ENCODE data around the gene IRF4.

IRF4 gene

DNA sequence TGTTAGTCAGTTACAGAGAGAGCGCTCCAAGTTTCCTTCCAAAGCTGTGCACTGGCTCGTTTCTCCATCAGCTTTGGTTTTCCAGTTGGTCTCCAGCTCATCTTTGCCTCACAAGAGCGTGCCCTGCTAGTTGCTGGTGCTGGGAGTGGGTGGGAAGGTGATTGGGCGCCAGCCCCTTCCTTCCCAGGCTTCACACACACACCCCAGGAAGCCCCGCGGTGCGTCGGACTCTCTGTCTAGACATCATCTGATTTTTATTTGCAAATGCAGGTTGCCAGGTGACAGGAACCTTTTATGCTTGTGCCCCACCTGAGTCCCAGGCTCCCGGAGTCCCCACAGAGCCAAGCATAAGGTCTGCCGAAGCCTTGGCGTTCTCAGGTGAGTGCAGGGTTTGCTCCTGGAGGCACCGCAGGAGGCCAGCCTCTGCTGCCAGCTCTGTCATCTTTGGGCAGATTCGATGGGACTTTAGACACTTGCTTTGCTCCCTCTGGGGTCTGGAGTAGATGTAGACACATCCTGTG lies 7.1 kb downstream of the IRF4 start:
- no peak for DNase-seq (ENCODE audit: low read depth in 2 of 2)

DNA sequence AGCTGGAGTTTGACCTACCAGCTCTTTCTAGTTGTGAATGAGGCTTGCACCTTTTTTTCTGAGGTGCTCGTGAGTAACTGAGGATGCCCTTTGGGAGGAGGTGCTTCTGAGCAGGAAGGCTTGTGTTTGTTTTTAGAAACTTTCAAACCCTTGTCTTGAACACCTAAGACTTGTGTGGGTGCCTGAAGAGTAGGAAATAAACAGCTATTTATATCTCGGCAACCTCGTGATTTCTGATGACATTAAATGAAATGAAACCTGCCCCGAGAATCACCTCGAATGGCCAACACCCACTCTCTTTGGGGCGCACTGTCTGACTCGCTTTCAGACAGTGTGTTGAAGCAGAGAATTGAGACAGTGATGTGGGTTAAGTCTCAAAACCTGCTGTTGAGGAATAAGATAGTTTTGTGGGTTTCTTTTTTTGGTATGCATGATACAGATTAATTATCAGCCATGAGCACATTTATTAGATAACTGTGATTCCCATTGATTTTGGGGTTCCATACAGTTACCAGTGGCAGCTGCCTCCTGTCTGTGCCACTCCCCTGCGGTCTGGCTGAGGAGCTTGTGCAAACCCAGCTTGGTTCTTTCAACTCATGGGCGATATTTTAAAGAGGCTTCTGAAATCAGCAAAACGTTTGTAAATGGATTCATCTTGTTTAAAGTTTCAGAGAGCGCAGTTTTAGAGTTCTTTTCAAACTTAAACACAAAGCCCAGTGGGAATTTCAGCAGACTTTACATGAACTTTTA lies 8.4 kb downstream of the IRF4 start:
- no peak for DNase-seq (ENCODE audit: low read depth in 2 of 2)

DNA sequence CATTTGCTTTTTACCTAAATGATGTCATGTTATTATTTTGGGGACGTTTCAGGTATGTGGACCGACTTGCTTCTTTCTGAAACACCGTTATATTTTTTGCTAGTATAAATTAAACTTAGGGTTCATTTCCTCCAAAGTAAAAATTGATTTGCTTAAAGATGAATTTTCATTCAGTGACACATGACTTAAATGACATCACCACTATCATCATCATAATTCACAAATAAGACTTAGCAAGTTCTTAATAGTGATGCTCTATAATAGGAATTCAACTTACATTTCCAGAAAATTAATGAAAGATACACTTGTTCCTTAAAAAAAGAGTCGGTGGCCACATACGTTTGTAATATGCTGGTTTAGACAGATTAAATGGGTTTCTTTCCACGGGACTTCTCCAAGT lies 9.3 kb downstream of the IRF4 start:
- no peak for DNase-seq (ENCODE audit: low read depth in 2 of 2)

DNA sequence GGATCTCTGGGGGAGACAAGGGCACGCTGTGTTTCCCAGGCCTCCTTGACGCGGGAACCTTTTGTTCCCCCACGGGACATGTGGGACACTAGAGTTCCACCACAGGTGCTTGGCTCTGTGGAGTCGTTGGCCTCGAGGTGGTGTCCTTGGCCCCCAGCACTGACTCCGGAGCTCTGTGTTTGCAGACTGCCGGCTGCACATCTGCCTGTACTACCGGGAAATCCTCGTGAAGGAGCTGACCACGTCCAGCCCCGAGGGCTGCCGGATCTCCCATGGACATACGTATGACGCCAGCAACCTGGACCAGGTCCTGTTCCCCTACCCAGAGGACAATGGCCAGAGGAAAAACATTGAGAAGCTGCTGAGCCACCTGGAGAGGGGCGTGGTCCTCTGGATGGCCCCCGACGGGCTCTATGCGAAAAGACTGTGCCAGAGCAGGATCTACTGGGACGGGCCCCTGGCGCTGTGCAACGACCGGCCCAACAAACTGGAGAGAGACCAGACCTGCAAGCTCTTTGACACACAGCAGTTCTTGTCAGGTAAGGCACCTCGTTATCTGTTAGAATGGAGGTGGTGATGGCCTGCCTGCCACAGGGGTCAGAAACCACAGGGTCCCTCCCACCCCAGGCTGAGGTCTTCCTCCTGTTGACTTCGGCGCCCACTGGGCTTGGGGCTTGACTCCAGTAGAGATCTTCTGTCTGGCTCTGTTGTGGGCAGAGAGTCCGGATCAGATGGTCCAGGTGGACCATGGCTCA lies 9.9 kb downstream of the IRF4 start:
- no peak for DNase-seq (ENCODE audit: low read depth in 2 of 2)

DNA sequence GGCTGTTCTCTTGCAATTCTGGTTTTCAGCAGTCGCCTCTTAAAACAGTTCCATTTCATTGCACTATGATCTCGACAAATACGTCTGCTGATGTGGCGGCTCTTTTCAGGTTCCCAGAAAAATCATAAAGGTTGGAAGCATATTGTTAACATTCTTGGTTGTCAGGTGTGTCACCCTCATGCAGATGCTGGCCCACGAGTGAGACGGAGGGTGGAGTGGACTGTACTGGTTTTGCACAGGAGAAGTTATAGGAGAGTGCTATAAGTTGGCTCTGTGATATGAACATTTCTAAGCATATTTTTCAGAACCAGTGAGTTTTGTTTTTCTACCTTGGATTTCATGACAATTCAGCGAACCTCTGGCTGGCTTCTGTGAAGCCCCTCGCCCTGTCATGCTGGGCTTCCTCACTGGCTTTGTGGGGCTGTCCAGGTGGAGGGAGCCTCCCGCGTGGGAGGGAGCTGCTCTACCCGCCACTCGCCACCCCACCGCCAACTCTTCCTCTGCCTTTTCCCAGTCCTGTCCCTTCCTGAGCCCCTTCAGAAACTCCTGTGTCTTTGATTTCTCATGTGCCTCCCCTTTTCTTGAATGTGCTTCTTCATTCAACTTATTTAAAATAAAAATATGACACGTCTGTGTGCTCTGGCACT lies 10.6 kb downstream of the IRF4 start:
- DNase-seq (ENCODE audit: low read depth in 2 of 2), result no peak

DNA sequence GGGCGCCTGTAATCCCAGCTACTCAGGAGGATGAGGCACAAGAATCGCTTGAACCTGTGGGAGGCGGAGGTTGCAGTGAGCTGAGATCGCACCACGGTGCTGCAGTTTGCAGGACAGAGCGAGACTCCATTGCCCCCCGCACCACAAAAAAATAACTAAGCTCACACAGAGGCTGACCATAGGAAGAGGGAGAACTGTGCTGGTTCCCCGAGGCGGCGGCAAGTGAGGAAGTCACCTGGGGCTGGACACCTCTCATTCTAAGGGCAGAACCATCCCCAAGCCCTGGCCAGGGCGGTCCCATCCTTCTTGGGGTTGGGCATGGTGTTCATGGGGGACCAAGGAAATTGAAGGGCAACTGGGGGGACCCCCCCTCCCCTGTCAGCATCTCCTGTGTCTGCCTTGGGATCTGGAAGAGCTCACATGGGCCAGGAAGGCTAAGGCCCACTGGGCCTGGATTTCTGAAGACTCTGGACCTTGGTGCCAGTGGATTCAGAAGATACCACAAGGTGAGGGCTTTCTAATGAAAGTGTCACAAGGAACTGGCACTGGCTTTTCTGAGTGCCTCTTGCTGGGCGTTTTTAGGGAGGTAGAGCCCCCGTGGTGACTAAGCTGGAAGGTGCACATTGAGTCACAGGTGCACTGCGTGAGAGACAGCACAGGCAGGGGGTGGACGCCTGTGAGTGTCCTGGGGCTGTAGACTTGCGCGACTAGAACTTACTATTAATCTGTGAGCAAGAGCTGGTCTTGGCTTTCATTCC lies 11.5 kb downstream of the IRF4 start:
- no peak for DNase-seq (ENCODE audit: low read depth in 2 of 2)

DNA sequence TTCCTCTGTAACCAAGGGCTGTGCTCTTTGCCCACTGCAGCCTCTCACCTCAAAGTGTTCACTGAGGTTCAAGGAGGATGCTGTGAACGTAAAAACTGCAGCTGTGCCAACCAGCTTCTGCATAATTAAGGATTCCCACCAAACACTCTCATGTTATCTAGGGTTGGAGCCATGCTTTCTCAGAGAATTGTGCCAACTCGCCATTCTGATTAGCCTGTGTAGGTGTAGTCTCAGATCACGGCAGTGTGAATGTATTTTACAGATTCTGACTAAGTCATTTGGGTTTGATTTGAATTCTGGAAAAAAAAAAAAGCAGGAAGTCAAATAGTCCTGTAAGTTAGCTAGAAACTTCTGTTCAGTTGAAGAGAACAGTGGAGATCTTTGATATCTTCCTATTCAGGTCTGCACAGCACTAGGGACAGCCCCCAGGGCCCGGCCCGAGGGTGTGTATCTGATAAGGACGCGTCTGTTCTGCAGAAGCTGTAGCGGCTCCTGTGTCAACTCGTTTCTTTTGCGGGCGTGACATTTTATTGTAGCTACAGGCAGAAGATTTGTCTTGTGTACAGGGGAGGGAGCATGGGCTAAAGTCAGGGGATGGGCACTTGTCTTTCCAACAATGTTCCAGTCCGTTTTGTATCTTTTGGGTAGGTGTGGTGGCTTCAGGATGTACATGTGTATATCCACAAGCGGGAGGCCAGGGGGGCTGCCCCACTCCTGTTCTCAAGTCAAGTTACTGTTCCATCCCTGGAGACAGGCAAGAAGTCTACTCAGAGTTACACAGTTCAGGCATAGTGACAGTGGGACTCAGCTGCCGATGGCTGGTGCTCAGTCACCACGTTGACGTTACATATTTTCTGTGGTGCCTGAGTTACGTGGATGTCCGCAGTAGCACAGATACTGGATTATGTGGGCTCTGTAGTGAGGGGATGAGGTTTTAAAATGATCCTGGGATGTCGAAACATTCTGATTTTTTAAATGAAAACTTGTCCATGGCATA lies 12.4 kb downstream of the IRF4 start:
- no peak for DNase-seq (ENCODE audit: low read depth in 2 of 2)

DNA sequence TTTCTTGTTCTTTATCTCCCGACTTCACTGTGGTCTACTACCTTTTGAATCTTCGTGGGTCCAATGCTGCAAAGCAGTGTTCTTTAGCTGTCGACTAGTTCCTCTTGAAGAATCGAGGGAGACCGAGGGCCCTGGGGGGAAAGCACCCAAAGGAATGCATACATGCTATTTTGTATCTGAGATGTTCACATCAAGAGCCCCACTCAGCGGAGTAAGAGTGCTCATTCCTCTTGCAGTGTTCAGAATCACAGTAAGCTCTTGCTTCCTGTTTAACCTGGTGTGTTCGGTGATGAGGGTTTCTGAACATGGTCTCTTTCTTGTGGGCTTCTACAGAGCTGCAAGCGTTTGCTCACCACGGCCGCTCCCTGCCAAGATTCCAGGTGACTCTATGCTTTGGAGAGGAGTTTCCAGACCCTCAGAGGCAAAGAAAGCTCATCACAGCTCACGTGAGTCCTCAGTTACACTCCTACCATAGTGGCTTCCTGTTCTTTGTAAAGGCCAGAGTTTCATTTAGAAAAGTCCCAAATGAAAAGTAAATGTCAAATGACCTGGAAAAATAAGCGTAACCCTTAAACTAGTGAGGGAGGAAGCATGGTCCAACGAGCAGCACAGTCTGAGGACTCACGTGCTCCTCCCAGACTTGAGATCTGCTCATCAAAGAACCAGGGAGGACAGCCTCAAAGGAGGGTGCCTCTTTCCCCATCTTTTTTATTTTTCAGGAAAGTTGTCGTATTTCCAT lies 13.3 kb downstream of the IRF4 start:
- DNase-seq (ENCODE audit: low read depth in 2 of 2), result no peak

DNA sequence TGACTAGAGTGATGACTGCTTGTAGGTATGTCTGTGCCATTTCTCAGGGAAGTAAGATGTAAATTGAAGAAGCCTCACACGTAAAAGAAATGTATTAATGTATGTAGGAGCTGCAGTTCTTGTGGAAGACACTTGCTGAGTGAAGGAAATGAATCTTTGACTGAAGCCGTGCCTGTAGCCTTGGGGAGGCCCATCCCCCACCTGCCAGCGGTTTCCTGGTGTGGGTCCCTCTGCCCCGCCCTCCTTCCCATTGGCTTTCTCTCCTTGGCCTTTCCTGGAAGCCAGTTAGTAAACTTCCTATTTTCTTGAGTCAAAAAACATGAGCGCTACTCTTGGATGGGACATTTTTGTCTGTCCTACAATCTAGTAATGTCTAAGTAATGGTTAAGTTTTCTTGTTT lies 16.6 kb downstream of the IRF4 start:
- DNase-seq (ENCODE audit: low read depth in 2 of 2), result no peak

- DNase-seq (ENCODE audit: low read depth in 2 of 2), result no peak
Observed at GRCh38 chr6:408599-409102, 17.1 kb downstream of the IRF4 start.

DNA sequence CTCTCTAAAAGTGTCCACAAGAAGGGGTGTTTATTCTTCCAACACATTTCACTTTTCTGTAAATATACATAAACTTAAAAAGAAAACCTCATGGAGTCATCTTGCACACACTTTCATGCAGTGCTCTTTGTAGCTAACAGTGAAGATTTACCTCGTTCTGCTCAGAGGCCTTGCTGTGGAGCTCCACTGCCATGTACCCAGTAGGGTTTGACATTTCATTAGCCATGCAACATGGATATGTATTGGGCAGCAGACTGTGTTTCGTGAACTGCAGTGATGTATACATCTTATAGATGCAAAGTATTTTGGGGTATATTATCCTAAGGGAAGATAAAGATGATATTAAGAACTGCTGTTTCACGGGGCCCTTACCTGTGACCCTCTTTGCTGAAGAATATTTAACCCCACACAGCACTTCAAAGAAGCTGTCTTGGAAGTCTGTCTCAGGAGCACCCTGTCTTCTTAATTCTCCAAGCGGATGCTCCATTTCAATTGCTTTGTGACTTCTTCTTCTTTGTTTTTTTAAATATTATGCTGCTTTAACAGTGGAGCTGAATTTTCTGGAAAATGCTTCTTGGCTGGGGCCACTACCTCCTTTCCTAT lies 17.9 kb downstream of the IRF4 start:
- no peak for DNase-seq (ENCODE audit: low read depth in 2 of 2)

DNA sequence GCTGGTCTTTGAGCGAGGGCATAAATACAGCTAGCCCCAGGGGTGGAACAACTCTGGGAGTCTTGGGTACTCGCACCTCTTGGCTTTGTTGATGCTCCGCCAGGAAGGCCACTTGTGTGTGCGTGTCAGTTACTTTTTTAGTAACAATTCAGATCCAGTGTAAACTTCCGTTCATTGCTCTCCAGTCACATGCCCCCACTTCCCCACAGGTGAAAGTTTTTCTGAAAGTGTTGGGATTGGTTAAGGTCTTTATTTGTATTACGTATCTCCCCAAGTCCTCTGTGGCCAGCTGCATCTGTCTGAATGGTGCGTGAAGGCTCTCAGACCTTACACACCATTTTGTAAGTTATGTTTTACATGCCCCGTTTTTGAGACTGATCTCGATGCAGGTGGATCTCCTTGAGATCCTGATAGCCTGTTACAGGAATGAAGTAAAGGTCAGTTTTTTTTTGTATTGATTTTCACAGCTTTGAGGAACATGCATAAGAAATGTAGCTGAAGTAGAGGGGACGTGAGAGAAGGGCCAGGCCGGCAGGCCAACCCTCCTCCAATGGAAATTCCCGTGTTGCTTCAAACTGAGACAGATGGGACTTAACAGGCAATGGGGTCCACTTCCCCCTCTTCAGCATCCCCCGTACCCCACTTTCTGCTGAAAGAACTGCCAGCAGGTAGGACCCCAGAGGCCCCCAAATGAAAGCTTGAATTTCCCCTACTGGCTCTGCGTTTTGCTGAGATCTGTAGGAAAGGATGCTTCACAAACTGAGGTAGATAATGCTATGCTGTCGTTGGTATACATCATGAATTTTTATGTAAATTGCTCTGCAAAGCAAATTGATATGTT lies 19.2 kb downstream of the IRF4 start:
- no peak for DNase-seq (ENCODE audit: low read depth in 2 of 2)

DNA sequence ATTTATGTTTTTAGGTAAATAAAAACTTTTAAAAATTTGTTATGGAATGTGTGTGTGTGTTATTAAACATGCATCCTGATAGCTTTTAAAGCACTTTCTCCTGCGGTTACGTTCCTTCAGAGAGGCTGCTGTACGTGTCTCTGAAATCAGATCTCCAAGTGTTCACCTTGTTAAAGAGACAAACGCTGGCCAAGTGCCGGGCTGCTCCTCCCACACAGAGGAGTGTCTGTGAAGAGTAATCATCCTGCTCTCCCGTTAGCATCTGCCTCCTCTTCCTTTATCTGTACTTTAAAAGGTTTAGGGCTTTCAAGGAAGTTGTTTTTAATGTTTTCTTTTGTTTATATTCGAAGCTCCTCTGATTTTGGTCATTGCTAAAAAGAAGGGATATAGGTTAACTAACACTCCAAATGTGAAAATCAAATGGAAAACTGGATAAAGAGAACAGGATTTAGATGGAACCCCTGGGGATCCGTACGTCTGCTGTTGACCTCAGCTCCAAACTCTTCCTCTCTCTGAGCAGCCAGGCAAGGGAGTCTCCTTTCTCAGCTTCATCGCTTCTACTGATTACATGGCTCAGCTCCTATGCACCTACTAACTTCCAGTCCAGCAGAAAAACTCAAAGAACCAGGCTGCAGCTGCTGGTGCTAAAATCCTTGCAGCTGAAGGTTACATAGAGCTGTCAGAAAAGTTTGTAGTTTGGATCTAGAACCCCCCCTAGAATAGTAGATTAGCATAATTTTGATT lies 20.0 kb downstream of the IRF4 start:
- no peak for DNase-seq (ENCODE audit: low read depth in 2 of 2)

GRCh38 chr6:412146-412886 lies 20.8 kb downstream of the IRF4 start:
- DNase-seq (ENCODE audit: low read depth in 2 of 2), result no peak

- DNase-seq (ENCODE audit: low read depth in 2 of 2), result no peak
Observed at GRCh38 chr6:414447-414846, 22.9 kb downstream of the IRF4 start.

DNA sequence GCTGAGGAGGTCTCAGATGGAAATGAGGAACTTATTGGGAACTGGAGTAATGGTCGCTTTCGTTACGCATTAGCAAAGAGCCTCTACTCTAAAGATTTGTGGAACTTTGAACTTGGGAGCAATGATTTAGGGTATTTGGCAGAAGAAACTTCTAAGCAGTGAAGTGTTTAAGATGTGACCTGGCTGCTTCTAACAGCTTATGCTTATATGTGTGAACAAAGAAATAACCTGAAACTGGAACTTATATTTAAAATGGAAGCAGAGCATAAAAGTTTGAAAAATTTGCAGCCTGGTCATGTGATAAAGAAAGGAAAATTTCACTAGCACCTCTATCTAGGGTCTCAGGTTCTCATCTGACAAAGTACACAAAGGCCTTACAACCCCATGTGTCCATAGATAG lies 23.5 kb downstream of the IRF4 start:
- DNase-seq (ENCODE audit: low read depth in 2 of 2), result no peak

DNA sequence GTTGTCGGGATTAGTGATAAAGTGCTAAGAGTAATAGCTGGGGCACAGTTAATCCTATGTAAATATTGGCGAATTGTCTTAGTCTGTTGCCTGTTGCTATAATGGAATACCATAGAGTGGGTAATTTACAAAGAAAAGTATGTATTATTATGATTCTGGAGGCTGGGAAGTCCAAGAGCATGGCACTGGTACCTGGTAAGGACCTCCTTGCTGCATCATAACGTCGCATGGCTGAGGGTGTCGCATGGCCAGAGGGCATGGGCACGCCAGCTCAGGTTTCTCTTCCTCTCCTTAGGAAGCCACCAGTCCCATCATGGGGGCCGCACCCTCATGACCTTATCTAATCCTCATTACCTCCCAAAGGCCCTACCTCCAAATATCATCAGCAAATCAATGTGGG lies 29.7 kb downstream of the IRF4 start:
- DNase-seq (ENCODE audit: low read depth in 2 of 2), result no peak

All from fibroblast of skin of left quadriceps (primary cell).